Neural progenitor cell (in vitro differentiated cells): ENCODE results near the gene KRTAP2-1.
"Not testable (repeated sequence)": the region's sequence is repeated elsewhere in the genome, so short reads cannot be mapped to it uniquely, and the experiment has no call there.

Experiments
- EZH2 ChIP-seq: fragments of 200-600 bp; sonication (generic); IDR thresholded peaks from 2 replicates; pipeline ENCODE4 v1.6.1; 2017; ENCODE audit warnings: antibody characterized with exemption, mild to moderate bottlenecking, moderate library complexity
- TF ChIP-seq, protein P1 (sequence below): fragments of 200-600 bp; sonication (generic); IDR thresholded peaks from 2 replicates; pipeline ENCODE4 v1.5.1; 2017; ENCODE audit warnings: antibody characterized with exemption, mild to moderate bottlenecking

DNA sequence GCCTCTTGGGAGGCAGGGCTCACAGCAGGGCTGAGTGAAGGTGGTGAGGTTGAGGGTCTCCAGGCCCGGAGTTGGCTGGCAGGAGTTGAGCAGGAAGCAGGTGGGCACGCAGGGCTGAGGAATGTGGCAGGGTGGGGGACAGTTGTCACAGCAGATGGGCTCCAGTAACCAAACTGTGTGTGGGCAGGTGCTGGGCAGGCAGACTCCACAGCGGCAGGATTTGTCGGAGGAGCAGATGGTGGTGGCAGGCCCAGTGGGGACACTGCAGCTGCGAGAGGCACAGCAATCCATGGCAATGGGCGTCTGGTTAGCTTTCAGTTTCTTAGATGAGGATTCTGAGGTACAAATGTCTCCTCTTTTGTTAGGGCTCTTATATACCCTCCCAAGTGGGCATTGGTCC is 47.6 kb downstream of the KRTAP2-1 start, which contains the start of gene KRTAP3-2:
- TF ChIP-seq, protein P1, sequence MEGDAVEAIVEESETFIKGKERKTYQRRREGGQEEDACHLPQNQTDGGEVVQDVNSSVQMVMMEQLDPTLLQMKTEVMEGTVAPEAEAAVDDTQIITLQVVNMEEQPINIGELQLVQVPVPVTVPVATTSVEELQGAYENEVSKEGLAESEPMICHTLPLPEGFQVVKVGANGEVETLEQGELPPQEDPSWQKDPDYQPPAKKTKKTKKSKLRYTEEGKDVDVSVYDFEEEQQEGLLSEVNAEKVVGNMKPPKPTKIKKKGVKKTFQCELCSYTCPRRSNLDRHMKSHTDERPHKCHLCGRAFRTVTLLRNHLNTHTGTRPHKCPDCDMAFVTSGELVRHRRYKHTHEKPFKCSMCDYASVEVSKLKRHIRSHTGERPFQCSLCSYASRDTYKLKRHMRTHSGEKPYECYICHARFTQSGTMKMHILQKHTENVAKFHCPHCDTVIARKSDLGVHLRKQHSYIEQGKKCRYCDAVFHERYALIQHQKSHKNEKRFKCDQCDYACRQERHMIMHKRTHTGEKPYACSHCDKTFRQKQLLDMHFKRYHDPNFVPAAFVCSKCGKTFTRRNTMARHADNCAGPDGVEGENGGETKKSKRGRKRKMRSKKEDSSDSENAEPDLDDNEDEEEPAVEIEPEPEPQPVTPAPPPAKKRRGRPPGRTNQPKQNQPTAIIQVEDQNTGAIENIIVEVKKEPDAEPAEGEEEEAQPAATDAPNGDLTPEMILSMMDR = not testable (repeated sequence)
- not testable (repeated sequence) for TF ChIP-seq EZH2
